MM.1S (cell line): ENCODE results near the gene ZNF792.

Experiments used
- CTCF ChIP-seq: fragments of 300-600 bp; sonication (generic); IDR thresholded peaks from 2 replicates; pipeline ENCODE4 v1.5.1; 2016; ENCODE audit warnings: antibody characterized with exemption, low read length, mixed read lengths
- EZH2phosphoT487 ChIP-seq: fragments of 300-600 bp; sonication (generic); IDR thresholded peaks from 2 replicates; pipeline ENCODE4 v1.6.1; 2018; ENCODE audit warnings: antibody characterized with exemption, low read length

GRCh38 chr19:35000338-35000646 is 36.3 kb upstream of the ZNF792 start:
- TF ChIP-seq CTCF = no peak
- TF ChIP-seq EZH2phosphoT487 = no peak
